ENCODE measurements around the gene NUDT14.

The NUDT14 gene

DNA sequence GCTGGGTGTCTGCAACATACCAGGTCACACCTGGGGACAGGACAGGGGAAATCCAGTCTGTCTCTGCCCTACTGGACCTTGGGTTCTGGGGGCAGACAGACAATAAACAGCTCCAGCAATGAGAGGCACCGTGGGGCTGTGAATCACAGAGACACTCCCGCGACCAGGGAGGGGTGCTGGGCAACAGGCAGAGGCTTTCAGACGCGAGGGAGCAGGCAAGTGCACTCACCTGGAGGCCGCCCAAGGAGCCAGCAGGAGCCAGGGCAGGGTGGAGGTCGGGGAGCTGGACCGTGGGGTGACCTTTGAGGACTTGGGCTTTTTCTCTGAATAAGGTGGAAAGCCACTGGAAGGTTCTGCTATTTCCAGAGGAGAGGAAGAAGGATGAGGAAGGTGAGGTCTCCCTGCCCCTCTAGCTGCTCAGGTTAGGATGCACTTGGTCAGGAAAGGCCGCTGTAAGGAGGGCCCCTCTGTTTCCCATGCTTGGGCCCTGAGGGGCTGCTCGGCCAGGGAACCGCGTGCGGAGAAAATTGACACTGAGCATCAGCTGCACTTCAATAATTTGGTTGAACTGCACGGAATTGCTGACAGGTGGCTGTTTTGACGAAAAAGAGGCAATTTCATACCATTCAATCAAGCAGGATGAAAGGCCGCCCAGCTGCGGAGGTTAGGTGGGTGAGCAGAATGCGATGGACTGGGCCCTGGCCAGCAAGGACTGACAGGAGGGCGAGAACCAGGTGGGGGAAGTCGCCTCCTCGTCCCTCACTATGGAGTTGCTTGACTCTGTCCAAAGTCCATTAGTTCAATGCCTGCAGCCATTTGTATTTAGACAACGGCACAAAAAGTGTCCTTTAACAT is 54.8 kb downstream of the NUDT14 start:
- no peak for DNase-seq

- DNase-seq: no peak
Observed at GRCh38 chr14:105124823-105125222, 56.3 kb downstream of the NUDT14 start.

- no peak for DNase-seq
Observed at GRCh38 chr14:105123981-105124765, 56.9 kb downstream of the NUDT14 start.

DNA sequence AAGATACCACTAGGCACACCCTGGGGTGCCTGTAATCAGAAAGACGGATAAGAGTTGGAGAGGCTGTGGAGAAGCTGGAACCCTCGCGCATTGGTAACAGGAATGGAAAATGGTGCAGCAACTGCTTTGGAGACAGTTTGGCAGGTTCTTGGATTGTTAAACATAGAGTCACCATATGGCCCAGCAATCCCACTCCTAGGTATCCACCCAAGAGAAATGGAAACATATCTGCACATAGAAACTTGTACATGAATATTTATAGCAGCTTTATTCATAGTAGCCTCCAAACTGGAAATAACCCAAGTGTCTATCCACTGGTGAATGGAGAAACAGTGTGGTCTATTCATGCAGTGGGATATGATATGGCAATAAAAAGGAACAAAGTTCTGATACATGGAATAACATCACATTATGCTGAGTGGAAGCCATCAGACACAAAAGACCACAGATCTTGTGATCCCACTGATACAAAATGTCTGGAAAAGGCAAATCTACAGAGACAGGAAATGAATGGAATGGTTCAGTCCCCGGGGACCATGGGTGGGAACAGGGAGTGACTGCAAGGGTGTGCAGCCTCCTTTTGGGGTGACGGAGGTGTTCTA is 57.9 kb downstream of the NUDT14 start:
- no peak for DNase-seq

Measured in right hindlimb (tissue), 1 donor.